IMR-90 (cell line): ENCODE measurements around the gene BLMH. TPM values are rescaled to one million over a fixed set of nuclear protein-coding genes. Genes with fewer than 3 reads are reported as not detected.

Source experiments
- ATAC-seq: fragments of 200-7000 bp; cut with Tn5 transposase; 2 replicates; pipeline ENCODE4 v1.9.1; 2020; ENCODE audit warnings: low read depth, mild to moderate bottlenecking, moderate library complexity
- BruUV-seq: library from RNA; stranded (reverse); fragments of 400-500 nt; replicated peaks from 2 replicates; lab custom pipeline; 2021; lab: Mats Ljungman, UMichigan
- CTCF ChIA-PET: fragments of 300-600 bp; formaldehyde crosslinking; extraction: SDS; loops from one replicate; lab custom pipeline; 2021; ENCODE audit warnings: antibody characterized with exemption; lab: Yijun Ruan, JAX
- POLR2A ChIA-PET: fragments of 300-600 bp; sonication (Branson Sonifier 250); formaldehyde crosslinking; loops from one replicate; lab custom pipeline; 2022; ENCODE audit warnings: antibody characterized with exemption; ENCODE audit not compliant: unreplicated experiment; lab: Charles Lee
- DNase-seq: peaks from one replicate; pipeline ENCODE4 v3.0.0; 2013
- H2AFZ ChIP-seq: replicated peaks from 2 replicates; pipeline ENCODE3; 2013; ENCODE audit warnings: low read length, mild to moderate bottlenecking; ENCODE audit not compliant: poor library complexity
- H2AK5ac ChIP-seq: 2 replicates; pipeline ENCODE4 v1.6.1; 2013; ENCODE audit warnings: low read depth, low read length, inconsistent platforms
- H2AK9ac ChIP-seq: replicated peaks from 2 replicates; pipeline ENCODE3; 2013; ENCODE audit warnings: mild to moderate bottlenecking, low read depth, low read length, moderate library complexity; ENCODE audit not compliant: poor library complexity
- H2BK120ac ChIP-seq: 2 replicates; pipeline ENCODE4 v1.6.1; 2013; ENCODE audit warnings: low read depth, low read length, inconsistent platforms
- H2BK15ac ChIP-seq: 3 replicates; pipeline ENCODE4 v1.6.1; 2013; ENCODE audit warnings: low read depth, low read length, inconsistent platforms
- H2BK20ac ChIP-seq: 2 replicates; pipeline ENCODE4 v1.6.1; 2013; ENCODE audit warnings: low read depth, mild to moderate bottlenecking, inconsistent platforms, low read length, moderate library complexity
- H2BK5ac ChIP-seq: 2 replicates; pipeline ENCODE4 v1.6.1; 2013; ENCODE audit warnings: mild to moderate bottlenecking, low read depth, low read length, inconsistent platforms; ENCODE audit not compliant: poor library complexity, severe bottlenecking
- H3K14ac ChIP-seq: replicated peaks from 2 replicates; pipeline ENCODE4 v1.6.1; 2013; ENCODE audit warnings: low read depth, low read length, inconsistent platforms
- H3K18ac ChIP-seq: 2 replicates; pipeline ENCODE4 v1.6.1; 2013; ENCODE audit warnings: low read depth, low read length, control low read depth
- H3K23ac ChIP-seq: 2 replicates; pipeline ENCODE4 v1.6.1; 2013; ENCODE audit warnings: low read depth, low read length, inconsistent platforms
- H3K27ac ChIP-seq: 2 replicates; pipeline ENCODE4 v1.5.1; 2013; ENCODE audit warnings: mild to moderate bottlenecking, control low read depth, low read length; ENCODE audit not compliant: insufficient read depth
- H3K27me3 ChIP-seq: 2 replicates; pipeline ENCODE4 v1.6.1; 2013; ENCODE audit warnings: low read length; ENCODE audit not compliant: control insufficient read depth, insufficient read depth
- H3K36me3 ChIP-seq: 2 replicates; pipeline ENCODE4 v1.6.1; 2013; ENCODE audit warnings: low read length, mixed read lengths; ENCODE audit not compliant: control insufficient read depth, insufficient read depth
- H3K4ac ChIP-seq: 2 replicates; pipeline ENCODE4 v1.6.1; 2013; ENCODE audit warnings: low read depth, low read length, inconsistent platforms
- H3K4me1 ChIP-seq: 2 replicates; pipeline ENCODE4 v1.6.1; 2013; ENCODE audit warnings: low read length, mixed read lengths; ENCODE audit not compliant: control insufficient read depth, insufficient read depth
- H3K4me2 ChIP-seq: 2 replicates; pipeline ENCODE4 v1.6.1; 2013; ENCODE audit warnings: low read depth, mild to moderate bottlenecking, control low read depth, low read length, moderate library complexity
- H3K4me3 ChIP-seq: 2 replicates; pipeline ENCODE4 v1.5.1; 2013; ENCODE audit warnings: low read depth, mild to moderate bottlenecking, control low read depth, low read length, moderate library complexity; ENCODE audit not compliant: insufficient read depth
- H3K56ac ChIP-seq: 2 replicates; pipeline ENCODE4 v1.6.1; 2013; ENCODE audit warnings: low read length, inconsistent platforms; ENCODE audit not compliant: insufficient read depth; ENCODE audit errors: extremely low read depth
- H3K79me1 ChIP-seq, 2 experiments: 2 replicates each; pipeline ENCODE4 v1.6.1; 2013; ENCODE audit warnings: low read length in 2 of 2, inconsistent platforms in 1 of 2, low read depth in 1 of 2
- H3K9ac ChIP-seq: 2 replicates; pipeline ENCODE4 v1.6.1; 2013; ENCODE audit warnings: low read depth, low read length, control low read depth
- H3K9me1 ChIP-seq: 2 replicates; pipeline ENCODE4 v1.6.1; 2013; ENCODE audit warnings: low read length, inconsistent platforms; ENCODE audit not compliant: insufficient read depth
- H3K9me3 ChIP-seq: 2 replicates; pipeline ENCODE4 v1.6.1; 2013; ENCODE audit warnings: low read length; ENCODE audit not compliant: control insufficient read depth, insufficient read depth
- H4K20me1 ChIP-seq: 2 replicates; pipeline ENCODE4 v1.6.1; 2013; ENCODE audit warnings: low read length, inconsistent platforms; ENCODE audit not compliant: insufficient read depth
- H4K5ac ChIP-seq: 2 replicates; pipeline ENCODE4 v1.6.1; 2013; ENCODE audit warnings: mild to moderate bottlenecking, low read depth, low read length, control low read depth
- H4K8ac ChIP-seq, 2 experiments: 2 replicates each; pipeline ENCODE4 v1.6.1; 2013; ENCODE audit warnings: low read depth in 2 of 2, low read length in 2 of 2, control low read depth in 1 of 2, inconsistent platforms in 1 of 2
- H4K91ac ChIP-seq: 2 replicates; pipeline ENCODE4 v1.6.1; 2013; ENCODE audit warnings: low read depth, low read length, inconsistent platforms; ENCODE audit not compliant: insufficient read depth
- BHLHE40 ChIP-seq: fragments of 150-350 bp; IDR thresholded peaks from 2 replicates; pipeline ENCODE4 v1.6.1; 2016; ENCODE audit warnings: mild to moderate bottlenecking, low read depth, low read length
- CEBPB ChIP-seq: IDR thresholded peaks from 2 replicates; pipeline ENCODE4 v1.6.1; 2012; ENCODE audit warnings: low read depth, low read length, improper control_type of control experiment
- CTCF ChIP-seq: conservative IDR thresholded peaks from 2 replicates; pipeline ENCODE4 v1.5.1; 2012; ENCODE audit warnings: mild to moderate bottlenecking, low read depth, low read length, improper control_type of control experiment
- ELK1 ChIP-seq: fragments of 150-350 bp; IDR thresholded peaks from 2 replicates; pipeline ENCODE4 v1.6.1; 2016; ENCODE audit warnings: low read depth, mild to moderate bottlenecking, low read length, moderate library complexity, borderline replicate concordance
- FOS ChIP-seq: fragments of 150-350 bp; IDR thresholded peaks from 2 replicates; pipeline ENCODE4 v1.6.1; 2016; ENCODE audit warnings: low read depth, low read length
- MAFK ChIP-seq: IDR thresholded peaks from 2 replicates; pipeline ENCODE4 v1.6.1; 2012; ENCODE audit warnings: low read depth, low read length, improper control_type of control experiment
- MAZ ChIP-seq: IDR thresholded peaks from 2 replicates; pipeline ENCODE4 v1.6.1; 2012; ENCODE audit warnings: low read depth, mild to moderate bottlenecking, low read length, improper control_type of control experiment, moderate library complexity, borderline replicate concordance
- MXI1 ChIP-seq: IDR thresholded peaks from 2 replicates; pipeline ENCODE4 v1.6.1; 2012; ENCODE audit warnings: low read depth, mild to moderate bottlenecking, low read length, moderate library complexity, borderline replicate concordance
- RFX5 ChIP-seq: IDR thresholded peaks from 2 replicates; pipeline ENCODE4 v1.8.0; 2012; ENCODE audit warnings: low read depth, mild to moderate bottlenecking, low read length, moderate library complexity
- USF2 ChIP-seq: fragments of 150-350 bp; IDR thresholded peaks from 2 replicates; pipeline ENCODE4 v1.6.1; 2017; ENCODE audit warnings: mild to moderate bottlenecking, antibody characterized with exemption, low read length, low read depth
- WGBS, 2 experiments: methylation state at CpG; one replicate each; pipeline versions ENCODE4 v1.1.5 to v1.1.7; 2013; ENCODE audit warnings: missing lambda C conversion rate in 2 of 2; ENCODE audit not compliant: insufficient read length in 1 of 2; ENCODE audit errors: extremely low coverage in 2 of 2; 5-methylcytosine and 5-hydroxymethylcytosine counted together
- dilution Hi-C: fragments of 300-500 bp; cut with HindIII; formaldehyde crosslinking; loops from one replicate; pipeline ENCODE4 v1.14.3; 2018; ENCODE audit warnings: low sequenced_read_pairs; ENCODE audit not compliant: unreplicated experiment
- in situ Hi-C: fragments of 300-500 bp; cut with MboI; formaldehyde crosslinking; loops from 3 replicates; pipeline ENCODE4 v1.14.3; 2019; ENCODE audit warnings: low sequenced_read_pairs, inconsistent platforms, mixed read lengths
- intact Hi-C: fragments of 100-400 bp; cut with micrococcal nuclease; formaldehyde crosslinking; loops from 2 replicates; pipeline ENCODE4 v1.10.0; 2022
- polyA plus RNA-seq, 3 experiments: library from polyadenylated mRNA; depleted of rRNA; stranded (reverse); fragments of >200 nt; gene quantifications; 2 replicates each; pipeline ENCODE4 v1.2.3, GENCODE V29; 2012; ENCODE audit warnings: low replicate concordance in 1 of 3
- total RNA-seq: library from RNA; depleted of rRNA; stranded (reverse); fragments of >200 nt; gene quantifications from 2 replicates; pipeline ENCODE4 v1.2.3, GENCODE V29; 2012

BLMH gene
- total and polyA plus RNA-seq, 2 of the 4 experiments (the other 2 are of a cell fraction) = 17.3 to 20.8 TPM

GRCh38 chr17:30236297-30236624, 55.5 kb downstream of the BLMH start:
- dilution Hi-C loops = no loop called here
- intact Hi-C loops = no loop called here
- Histone ChIP-seq H3K27ac (no peak overlapping the region), H3K18ac (no peak overlapping the region), H3K9me1 (no peaks in the 10 kb centered on the region), H4K8ac (no peak overlapping the region), H3K4me2 (peak overlapping the region; percentile 77), H3K9ac (no peak overlapping the region), H2AK5ac (no peak overlapping the region), H2BK120ac (no peak overlapping the region), H2BK20ac (no peak overlapping the region), H3K4me1 (peaks cover 5% of the 10 kb centered on the region; the same call in 1 of the 2 replicates), H3K9me3 (no peaks in the 10 kb centered on the region; the same call in 1 of the 2 replicates), H3K4me3 (no peak overlapping the region; the same call in 1 of the 2 replicates), H2AK9ac (no peak overlapping the region), H4K91ac (no peak overlapping the region), H3K27me3 (peaks cover 73% of the 10 kb centered on the region), H3K56ac (no peak overlapping the region), H3K4ac (no peak overlapping the region), H2BK5ac (no peak overlapping the region), H3K79me1 (no peaks in the 10 kb centered on the region), H3K14ac (no peak overlapping the region), H3K36me3 (no peaks in the 10 kb centered on the region), H4K5ac (no peak overlapping the region), H4K20me1 (no peaks in the 10 kb centered on the region), H2AFZ (no peak overlapping the region), H3K23ac (peak overlapping the region; percentile 1; the same call in 1 of the 2 replicates), H2BK15ac (no peak overlapping the region)
- 53% methylated on average over 3 of the region's 10 CpGs; no CpG with 5 or more reads in 1 of the 2 experiments for WGBS, 2 experiments
- ChIA-PET POLR2A (interaction anchor here (0.6 kb wide), 1 partner anchor 13 kb away, joined by 4 read pairs; no protein-coding TSS in a partner anchor), CTCF (interaction anchor here (1.0 to 1.4 kb wide), 2 partner anchors 9 to 12 kb away, joined by 3 to 4 read pairs; no protein-coding TSS in a partner anchor)
- in situ Hi-C loops = no loop called here
- no peak for DNase-seq
- ATAC-seq = no peak
- BruUV-seq = no TSS peak
- TF ChIP-seq MXI1 = no peak
- TF ChIP-seq MAZ = no peak
- no peak for TF ChIP-seq ELK1
- no peak for TF ChIP-seq FOS
- TF ChIP-seq CTCF = no peak
- TF ChIP-seq CEBPB = no peak
- no peak for TF ChIP-seq BHLHE40
- no peak for TF ChIP-seq USF2
- TF ChIP-seq MAFK = no peak
- no peak for TF ChIP-seq RFX5
